ENCODE results near the gene ATXN10.

DNA sequence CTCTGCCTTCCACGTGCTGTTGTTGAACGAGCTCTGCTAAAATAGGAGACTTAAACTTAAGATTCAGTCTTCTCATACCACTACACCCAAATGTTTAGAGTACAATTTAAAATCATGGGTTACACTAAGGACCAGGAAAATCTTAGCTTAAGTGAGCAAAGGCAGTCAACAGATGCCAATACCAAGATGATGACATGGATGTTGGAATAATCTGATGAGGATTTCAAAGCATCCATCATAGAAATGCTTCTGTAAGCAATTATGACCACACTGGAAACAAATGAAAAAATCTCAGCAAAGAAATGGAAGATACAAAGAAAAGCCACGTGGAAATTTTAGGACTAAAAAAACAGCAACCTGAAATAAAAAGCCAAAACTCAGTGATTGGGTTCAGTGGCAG, 109.8 kb downstream of the ATXN10 start:
- TF ChIP-seq, protein P1, sequence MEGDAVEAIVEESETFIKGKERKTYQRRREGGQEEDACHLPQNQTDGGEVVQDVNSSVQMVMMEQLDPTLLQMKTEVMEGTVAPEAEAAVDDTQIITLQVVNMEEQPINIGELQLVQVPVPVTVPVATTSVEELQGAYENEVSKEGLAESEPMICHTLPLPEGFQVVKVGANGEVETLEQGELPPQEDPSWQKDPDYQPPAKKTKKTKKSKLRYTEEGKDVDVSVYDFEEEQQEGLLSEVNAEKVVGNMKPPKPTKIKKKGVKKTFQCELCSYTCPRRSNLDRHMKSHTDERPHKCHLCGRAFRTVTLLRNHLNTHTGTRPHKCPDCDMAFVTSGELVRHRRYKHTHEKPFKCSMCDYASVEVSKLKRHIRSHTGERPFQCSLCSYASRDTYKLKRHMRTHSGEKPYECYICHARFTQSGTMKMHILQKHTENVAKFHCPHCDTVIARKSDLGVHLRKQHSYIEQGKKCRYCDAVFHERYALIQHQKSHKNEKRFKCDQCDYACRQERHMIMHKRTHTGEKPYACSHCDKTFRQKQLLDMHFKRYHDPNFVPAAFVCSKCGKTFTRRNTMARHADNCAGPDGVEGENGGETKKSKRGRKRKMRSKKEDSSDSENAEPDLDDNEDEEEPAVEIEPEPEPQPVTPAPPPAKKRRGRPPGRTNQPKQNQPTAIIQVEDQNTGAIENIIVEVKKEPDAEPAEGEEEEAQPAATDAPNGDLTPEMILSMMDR (IDR thresholded peaks at IDR 0.05; ENCODE audit: insufficient read depth, low read length, poor library complexity, severe bottlenecking) = no peak
- no peak for TF ChIP-seq EZH2phosphoT487 (conservative IDR thresholded peaks at IDR 0.05; ENCODE audit: low read length)
